Measurements from ENCODE around the gene CDK17. TPM values are rescaled to one million over a fixed set of nuclear protein-coding genes. Genes with fewer than 3 reads are reported as not detected.

Gene CDK17
- polyA plus RNA-seq, 1 of the 3 experiments (the other 2 are of a cell fraction): 11.7 TPM

DNA sequence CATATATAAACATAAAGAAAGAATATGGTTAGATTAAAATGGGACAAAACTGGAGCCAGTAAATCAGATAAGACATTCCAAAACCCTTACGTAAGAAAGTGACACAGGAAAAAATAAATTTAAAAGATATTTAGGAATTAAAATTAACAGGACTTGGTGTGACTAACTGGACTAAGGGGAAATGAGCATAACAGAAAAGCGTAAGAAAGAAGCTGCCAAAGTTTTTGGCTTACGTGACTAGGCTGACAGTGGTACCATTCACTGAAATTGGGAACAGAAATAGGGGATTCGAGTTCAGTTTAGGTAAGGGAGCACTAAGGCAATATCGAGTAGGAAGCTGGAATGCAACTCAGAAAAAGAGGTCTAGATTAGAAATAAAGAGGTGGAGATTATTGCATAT lies 7.8 kb downstream of the CDK17 start:
- Histone ChIP-seq H2AFZ (ENCODE audit: low read depth) (no peak overlapping the region), H3K9me2 (no peaks in the 10 kb centered on the region), H3K9me3 (no peaks in the 10 kb centered on the region), H3K4me2 (peak overlapping the region; percentile 14; the same call in 1 of the 2 replicates), H3K36me3 (replicated peaks in 1 of 2; ENCODE audit: control insufficient read depth in 1 of 2, insufficient read depth in 2 of 2, low read length in 1 of 2) (peaks cover 0 to 23% of the 10 kb centered on the region in 2 experiments), H3K79me2 (ENCODE audit: insufficient read depth) (peaks cover 100% of the 10 kb centered on the region), H3K27me3 (ENCODE audit: insufficient read depth) (no peaks in the 10 kb centered on the region), H3F3A (replicated peaks; ENCODE audit: insufficient read depth) (peaks cover 2% of the 10 kb centered on the region), H3K4me3 (ENCODE audit: low read depth in 2 of 2, low read length in 1 of 2) (no peak overlapping the region), H3K9ac (no peak overlapping the region), H4K20me1 (ENCODE audit: insufficient read depth) (peaks cover 72% of the 10 kb centered on the region), H3K27ac (ENCODE audit: low read depth in 2 of 2, low read length in 1 of 2) (peak overlapping the region in 1 of 2 experiments; percentile 39; a peak in 2 of 4 replicates), H3K4me1 (ENCODE audit: control insufficient read depth in 1 of 2, insufficient read depth in 2 of 2, low read depth in 1 of 2, low read length in 1 of 2) (peaks cover 0 to 12% of the 10 kb centered on the region in 2 experiments; a peak in 2 of 4 replicates)
- no peak for DNase-seq
- ChIA-PET CTCF (interaction anchor here (1.6 to 4.5 kb wide), 2 partner anchors 8 to 177 kb away, joined by 3 to 28 read pairs; partner anchors contain the start of gene CDK17), POLR2A (interaction anchor here (0.6 kb wide), 1 partner anchor 12 kb away, joined by 3 read pairs; no protein-coding TSS in a partner anchor)
- no peak for TF ChIP-seq ZBTB33 (IDR thresholded peaks at IDR 0.05; ENCODE audit: borderline replicate concordance, low read depth)
- 0 out of 2 replicates have a peak, but pooled peaks have one; percentile 5 for TF ChIP-seq TCF12 (IDR thresholded peaks at IDR 0.05)
- 63% methylated on average over 5 of the region's 5 CpGs for WGBS (ENCODE audit: low lambda C conversion rate)

GRCh38 chr12:96387981-96388380 lies 12.3 kb downstream of the CDK17 start:
- Histone ChIP-seq H3K4me2 (no peak overlapping the region), H3K9me3 (no peaks in the 10 kb centered on the region), H3K4me3 (ENCODE audit: low read depth in 2 of 2, low read length in 1 of 2) (no peak overlapping the region), H3K27me3 (ENCODE audit: insufficient read depth) (no peaks in the 10 kb centered on the region), H3K9ac (no peak overlapping the region), H2AFZ (ENCODE audit: low read depth) (no peak overlapping the region), H3K27ac (ENCODE audit: low read depth in 2 of 2, low read length in 1 of 2) (no peak overlapping the region), H4K20me1 (ENCODE audit: insufficient read depth) (peaks cover 80% of the 10 kb centered on the region), H3F3A (replicated peaks; ENCODE audit: insufficient read depth) (peaks cover 10% of the 10 kb centered on the region), H3K9me2 (no peaks in the 10 kb centered on the region), H3K4me1 (ENCODE audit: control insufficient read depth in 1 of 2, insufficient read depth in 2 of 2, low read depth in 1 of 2, low read length in 1 of 2) (peaks cover 0 to 4% of the 10 kb centered on the region in 2 experiments; a peak in 1 of 4 replicates), H3K79me2 (ENCODE audit: insufficient read depth) (peaks cover 100% of the 10 kb centered on the region), H3K36me3 (replicated peaks in 1 of 2; ENCODE audit: control insufficient read depth in 1 of 2, insufficient read depth in 2 of 2, low read length in 1 of 2) (peaks cover 0 to 32% of the 10 kb centered on the region in 2 experiments)
- ChIA-PET POLR2A (no interaction called here), CTCF (no interaction called here)
- 97% methylated on average over 1 of the region's 1 CpG for WGBS (ENCODE audit: low lambda C conversion rate)
- DNase-seq: no peak
- TF ChIP-seq GABPA (IDR thresholded peaks at IDR 0.05; ENCODE audit: low read depth): no peak
- TF ChIP-seq SMC3 (IDR thresholded peaks at IDR 0.05; ENCODE audit: low read depth, low read length): no peak
- TF ChIP-seq CTCF (IDR thresholded peaks at IDR 0.05): no peak
- TF ChIP-seq TAF1 (IDR thresholded peaks at IDR 0.05; ENCODE audit: borderline replicate concordance, low read depth, low read length): no peak
- no peak for TF ChIP-seq SIN3A (IDR thresholded peaks at IDR 0.05; ENCODE audit: borderline replicate concordance, low read depth, low read length)
- TF ChIP-seq RAD21 (IDR thresholded peaks at IDR 0.05; ENCODE audit: low read length): no peak
- TF ChIP-seq MXI1 (IDR thresholded peaks at IDR 0.05; ENCODE audit: low read depth, low read length): no peak
- no peak for TF ChIP-seq GATA2 (CRISPR knock-in tag; IDR thresholded peaks at IDR 0.05)
- no peak for TF ChIP-seq POLR2AphosphoS5 (IDR thresholded peaks at IDR 0.05; ENCODE audit: low read depth, low read length)
- TF ChIP-seq NFIC (IDR thresholded peaks at IDR 0.05; ENCODE audit: borderline replicate concordance): no peak
- no peak for TF ChIP-seq TEAD4 (IDR thresholded peaks at IDR 0.05; ENCODE audit: borderline replicate concordance, insufficient read depth)
- TF ChIP-seq PBX3 (IDR thresholded peaks at IDR 0.05): no peak
- TF ChIP-seq FOXJ3 (CRISPR knock-in tag; IDR thresholded peaks at IDR 0.05): no peak
- no peak for TF ChIP-seq EZH2phosphoT487 (IDR thresholded peaks at IDR 0.05; ENCODE audit: borderline replicate concordance, low read depth)
- no peak for TF ChIP-seq CHD2 (IDR thresholded peaks at IDR 0.05; ENCODE audit: low read length, partially characterized antibody)
- TF ChIP-seq RCOR1 (IDR thresholded peaks at IDR 0.05; ENCODE audit: low read length): no peak
- no peak for TF ChIP-seq IRF3 (IDR thresholded peaks at IDR 0.05; ENCODE audit: low read depth, low read length)
- no peak for TF ChIP-seq JUND (IDR thresholded peaks at IDR 0.05)
